IMR-90 (cell line): ENCODE measurements around the gene NOP9. TPM values are rescaled to one million over a fixed set of nuclear protein-coding genes. Genes with fewer than 3 reads are reported as not detected.

Experiments used
- ATAC-seq: fragments of 200-7000 bp; cut with Tn5 transposase; 2 replicates; pipeline ENCODE4 v1.9.1; 2020; ENCODE audit warnings: low read depth, mild to moderate bottlenecking, moderate library complexity
- BruUV-seq: library from RNA; stranded (reverse); fragments of 400-500 nt; replicated peaks from 2 replicates; lab custom pipeline; 2021; lab: Mats Ljungman, UMichigan
- CTCF ChIA-PET: fragments of 300-600 bp; formaldehyde crosslinking; extraction: SDS; loops from one replicate; lab custom pipeline; 2021; ENCODE audit warnings: antibody characterized with exemption; lab: Yijun Ruan, JAX
- POLR2A ChIA-PET: fragments of 300-600 bp; sonication (Branson Sonifier 250); formaldehyde crosslinking; loops from one replicate; lab custom pipeline; 2022; ENCODE audit warnings: antibody characterized with exemption; ENCODE audit not compliant: unreplicated experiment; lab: Charles Lee
- DNase-seq: peaks from one replicate; pipeline ENCODE4 v3.0.0; 2013
- H2AFZ ChIP-seq: replicated peaks from 2 replicates; pipeline ENCODE3; 2013; ENCODE audit warnings: low read length, mild to moderate bottlenecking; ENCODE audit not compliant: poor library complexity
- H2AK5ac ChIP-seq: 2 replicates; pipeline ENCODE4 v1.6.1; 2013; ENCODE audit warnings: low read depth, low read length, inconsistent platforms
- H2AK9ac ChIP-seq: replicated peaks from 2 replicates; pipeline ENCODE3; 2013; ENCODE audit warnings: mild to moderate bottlenecking, low read depth, low read length, moderate library complexity; ENCODE audit not compliant: poor library complexity
- H2BK120ac ChIP-seq: 2 replicates; pipeline ENCODE4 v1.6.1; 2013; ENCODE audit warnings: low read depth, low read length, inconsistent platforms
- H2BK15ac ChIP-seq: 3 replicates; pipeline ENCODE4 v1.6.1; 2013; ENCODE audit warnings: low read depth, low read length, inconsistent platforms
- H2BK20ac ChIP-seq: 2 replicates; pipeline ENCODE4 v1.6.1; 2013; ENCODE audit warnings: low read depth, mild to moderate bottlenecking, inconsistent platforms, low read length, moderate library complexity
- H2BK5ac ChIP-seq: 2 replicates; pipeline ENCODE4 v1.6.1; 2013; ENCODE audit warnings: mild to moderate bottlenecking, low read depth, low read length, inconsistent platforms; ENCODE audit not compliant: poor library complexity, severe bottlenecking
- H3K14ac ChIP-seq: replicated peaks from 2 replicates; pipeline ENCODE4 v1.6.1; 2013; ENCODE audit warnings: low read depth, low read length, inconsistent platforms
- H3K18ac ChIP-seq: 2 replicates; pipeline ENCODE4 v1.6.1; 2013; ENCODE audit warnings: low read depth, low read length, control low read depth
- H3K23ac ChIP-seq: 2 replicates; pipeline ENCODE4 v1.6.1; 2013; ENCODE audit warnings: low read depth, low read length, inconsistent platforms
- H3K27ac ChIP-seq: 2 replicates; pipeline ENCODE4 v1.5.1; 2013; ENCODE audit warnings: mild to moderate bottlenecking, control low read depth, low read length; ENCODE audit not compliant: insufficient read depth
- H3K27me3 ChIP-seq: 2 replicates; pipeline ENCODE4 v1.6.1; 2013; ENCODE audit warnings: low read length; ENCODE audit not compliant: control insufficient read depth, insufficient read depth
- H3K36me3 ChIP-seq: 2 replicates; pipeline ENCODE4 v1.6.1; 2013; ENCODE audit warnings: low read length, mixed read lengths; ENCODE audit not compliant: control insufficient read depth, insufficient read depth
- H3K4ac ChIP-seq: 2 replicates; pipeline ENCODE4 v1.6.1; 2013; ENCODE audit warnings: low read depth, low read length, inconsistent platforms
- H3K4me1 ChIP-seq: 2 replicates; pipeline ENCODE4 v1.6.1; 2013; ENCODE audit warnings: low read length, mixed read lengths; ENCODE audit not compliant: control insufficient read depth, insufficient read depth
- H3K4me2 ChIP-seq: 2 replicates; pipeline ENCODE4 v1.6.1; 2013; ENCODE audit warnings: low read depth, mild to moderate bottlenecking, control low read depth, low read length, moderate library complexity
- H3K4me3 ChIP-seq: 2 replicates; pipeline ENCODE4 v1.5.1; 2013; ENCODE audit warnings: low read depth, mild to moderate bottlenecking, control low read depth, low read length, moderate library complexity; ENCODE audit not compliant: insufficient read depth
- H3K56ac ChIP-seq: 2 replicates; pipeline ENCODE4 v1.6.1; 2013; ENCODE audit warnings: low read length, inconsistent platforms; ENCODE audit not compliant: insufficient read depth; ENCODE audit errors: extremely low read depth
- H3K79me1 ChIP-seq, 2 experiments: 2 replicates each; pipeline ENCODE4 v1.6.1; 2013; ENCODE audit warnings: low read length in 2 of 2, inconsistent platforms in 1 of 2, low read depth in 1 of 2
- H3K9ac ChIP-seq: 2 replicates; pipeline ENCODE4 v1.6.1; 2013; ENCODE audit warnings: low read depth, low read length, control low read depth
- H3K9me1 ChIP-seq: 2 replicates; pipeline ENCODE4 v1.6.1; 2013; ENCODE audit warnings: low read length, inconsistent platforms; ENCODE audit not compliant: insufficient read depth
- H3K9me3 ChIP-seq: 2 replicates; pipeline ENCODE4 v1.6.1; 2013; ENCODE audit warnings: low read length; ENCODE audit not compliant: control insufficient read depth, insufficient read depth
- H4K20me1 ChIP-seq: 2 replicates; pipeline ENCODE4 v1.6.1; 2013; ENCODE audit warnings: low read length, inconsistent platforms; ENCODE audit not compliant: insufficient read depth
- H4K5ac ChIP-seq: 2 replicates; pipeline ENCODE4 v1.6.1; 2013; ENCODE audit warnings: mild to moderate bottlenecking, low read depth, low read length, control low read depth
- H4K8ac ChIP-seq, 2 experiments: 2 replicates each; pipeline ENCODE4 v1.6.1; 2013; ENCODE audit warnings: low read depth in 2 of 2, low read length in 2 of 2, control low read depth in 1 of 2, inconsistent platforms in 1 of 2
- H4K91ac ChIP-seq: 2 replicates; pipeline ENCODE4 v1.6.1; 2013; ENCODE audit warnings: low read depth, low read length, inconsistent platforms; ENCODE audit not compliant: insufficient read depth
- BHLHE40 ChIP-seq: fragments of 150-350 bp; IDR thresholded peaks from 2 replicates; pipeline ENCODE4 v1.6.1; 2016; ENCODE audit warnings: mild to moderate bottlenecking, low read depth, low read length
- ELK1 ChIP-seq: fragments of 150-350 bp; IDR thresholded peaks from 2 replicates; pipeline ENCODE4 v1.6.1; 2016; ENCODE audit warnings: low read depth, mild to moderate bottlenecking, low read length, moderate library complexity, borderline replicate concordance
- FOS ChIP-seq: fragments of 150-350 bp; IDR thresholded peaks from 2 replicates; pipeline ENCODE4 v1.6.1; 2016; ENCODE audit warnings: low read depth, low read length
- MAFK ChIP-seq: IDR thresholded peaks from 2 replicates; pipeline ENCODE4 v1.6.1; 2012; ENCODE audit warnings: low read depth, low read length, improper control_type of control experiment
- MAZ ChIP-seq: IDR thresholded peaks from 2 replicates; pipeline ENCODE4 v1.6.1; 2012; ENCODE audit warnings: low read depth, mild to moderate bottlenecking, low read length, improper control_type of control experiment, moderate library complexity, borderline replicate concordance
- MXI1 ChIP-seq: IDR thresholded peaks from 2 replicates; pipeline ENCODE4 v1.6.1; 2012; ENCODE audit warnings: low read depth, mild to moderate bottlenecking, low read length, moderate library complexity, borderline replicate concordance
- NFE2L2 ChIP-seq: fragments of 150-350 bp; IDR thresholded peaks from 2 replicates; pipeline ENCODE4 v1.6.1; 2016; ENCODE audit warnings: low read depth, mild to moderate bottlenecking, low read length
- POLR2A ChIP-seq: IDR thresholded peaks from 2 replicates; pipeline ENCODE4 v1.6.1; 2012; ENCODE audit warnings: mild to moderate bottlenecking, low read depth, low read length
- RCOR1 ChIP-seq: IDR thresholded peaks from 2 replicates; pipeline ENCODE4 v1.6.1; 2012; ENCODE audit warnings: mild to moderate bottlenecking, low read length, improper control_type of control experiment; ENCODE audit not compliant: insufficient replicate concordance
- USF2 ChIP-seq: fragments of 150-350 bp; IDR thresholded peaks from 2 replicates; pipeline ENCODE4 v1.6.1; 2017; ENCODE audit warnings: mild to moderate bottlenecking, antibody characterized with exemption, low read length, low read depth
- WGBS, 2 experiments: methylation state at CpG; one replicate each; pipeline versions ENCODE4 v1.1.5 to v1.1.7; 2013; ENCODE audit warnings: missing lambda C conversion rate in 2 of 2; ENCODE audit not compliant: insufficient read length in 1 of 2; ENCODE audit errors: extremely low coverage in 2 of 2; 5-methylcytosine and 5-hydroxymethylcytosine counted together
- dilution Hi-C: fragments of 300-500 bp; cut with HindIII; formaldehyde crosslinking; loops from one replicate; pipeline ENCODE4 v1.14.3; 2018; ENCODE audit warnings: low sequenced_read_pairs; ENCODE audit not compliant: unreplicated experiment
- in situ Hi-C: fragments of 300-500 bp; cut with MboI; formaldehyde crosslinking; loops from 3 replicates; pipeline ENCODE4 v1.14.3; 2019; ENCODE audit warnings: low sequenced_read_pairs, inconsistent platforms, mixed read lengths
- intact Hi-C: fragments of 100-400 bp; cut with micrococcal nuclease; formaldehyde crosslinking; loops from 2 replicates; pipeline ENCODE4 v1.10.0; 2022
- polyA plus RNA-seq, 3 experiments: library from polyadenylated mRNA; depleted of rRNA; stranded (reverse); fragments of >200 nt; gene quantifications; 2 replicates each; pipeline ENCODE4 v1.2.3, GENCODE V29; 2012; ENCODE audit warnings: low replicate concordance in 1 of 3
- total RNA-seq: library from RNA; depleted of rRNA; stranded (reverse); fragments of >200 nt; gene quantifications from 2 replicates; pipeline ENCODE4 v1.2.3, GENCODE V29; 2012

Gene NOP9
- total and polyA plus RNA-seq, 2 of the 4 experiments (the other 2 are of a cell fraction) = 11.8 to 25.8 TPM

- in situ Hi-C loops (no loop called here), dilution Hi-C loops (no loop called here), intact Hi-C loops (loop anchor here (2.0 kb wide), 1 partner anchor 15 kb away; the partner anchor contains the start of gene RABGGTA)
- H4K5ac ChIP-seq = no peak overlapping the region
- peaks cover 0 to 2% of the 10 kb centered on the region in 2 experiments; a peak in 1 of 4 replicates for H3K79me1 ChIP-seq
- peaks cover 22% of the 10 kb centered on the region for H3K4me1 ChIP-seq
- H3K27me3 ChIP-seq = no peaks in the 10 kb centered on the region
- peaks cover 2% of the 10 kb centered on the region; the same call in 1 of the 2 replicates for H3K36me3 ChIP-seq
- no peak overlapping the region for H3K4me2 ChIP-seq
- H3K9ac ChIP-seq = no peak overlapping the region
- no peak overlapping the region for H2BK120ac ChIP-seq
- H3K9me3 ChIP-seq = no peaks in the 10 kb centered on the region
- DNase-seq = no peak
- H4K20me1 ChIP-seq = no peaks in the 10 kb centered on the region
- no peak overlapping the region for H3K4ac ChIP-seq
- no TSS peak for BruUV-seq
- H3K14ac ChIP-seq = no peak overlapping the region
- no peak overlapping the region for H3K4me3 ChIP-seq
- H3K9me1 ChIP-seq = peaks cover 35% of the 10 kb centered on the region
- H2BK15ac ChIP-seq = no peak overlapping the region
- H2BK20ac ChIP-seq = no peak overlapping the region
- H2BK5ac ChIP-seq = no peak overlapping the region
- no peak overlapping the region for H3K18ac ChIP-seq
- no peak overlapping the region for H2AFZ ChIP-seq
- POLR2A ChIA-PET = no interaction called here
- TF ChIP-seq MXI1 (no peak), MAFK (no peak), RCOR1 (no peak), ELK1 (no peak), BHLHE40 (no peak), MAZ (no peak), NFE2L2 (no peak), POLR2A (no peak), USF2 (no peak), FOS (no peak)
- 100% methylated on average over 5 of the region's 12 CpGs; no CpG with 5 or more reads in 1 of the 2 experiments for WGBS, 2 experiments
- H4K8ac ChIP-seq = no peak overlapping the region
- no peak overlapping the region for H4K91ac ChIP-seq
- CTCF ChIA-PET = no interaction called here
- no peak overlapping the region for H2AK9ac ChIP-seq
- no peak overlapping the region for H2AK5ac ChIP-seq
- H3K56ac ChIP-seq = no peak overlapping the region
- no peak overlapping the region for H3K27ac ChIP-seq
- no peak for ATAC-seq
- H3K23ac ChIP-seq = no peak overlapping the region
These were observed 43.5 kb upstream of the NOP9 start for GRCh38 chr14:24255931-24256711.
